Liver (tissue), 9 donors: ENCODE data around the gene CFAP99. TPM values are rescaled to one million over a fixed set of nuclear protein-coding genes. Genes with fewer than 3 reads are reported as not detected.

Experiments
- DNase-seq: peaks from one replicate; pipeline ENCODE4 v3.0.0-alpha.2; 2017; ENCODE audit warnings: low spot score
- H3K27ac ChIP-seq, 2 donors: one replicate each; pipeline ENCODE4 v1.7.0; 2013; ENCODE audit warnings: inconsistent platforms in 2 of 2, low read length in 2 of 2, control low read depth in 1 of 2, low read depth in 1 of 2, mild to moderate bottlenecking in 1 of 2
- H3K27me3 ChIP-seq, 4 donors: one replicate each; pipeline versions ENCODE4 v1.6.1 to v1.7.0; 2013; ENCODE audit warnings: low read length in 3 of 4, inconsistent platforms in 1 of 4, mild to moderate bottlenecking in 1 of 4, moderate library complexity in 1 of 4; ENCODE audit not compliant: control insufficient read depth in 4 of 4, insufficient read depth in 4 of 4
- H3K36me3 ChIP-seq, 4 donors: one replicate each; pipeline versions ENCODE4 v1.6.1 to v1.7.0; 2013; ENCODE audit warnings: low read length in 3 of 4, mild to moderate bottlenecking in 3 of 4, low read depth in 1 of 4, moderate library complexity in 1 of 4; ENCODE audit not compliant: control insufficient read depth in 4 of 4, insufficient read depth in 3 of 4
- H3K4me1 ChIP-seq, 4 donors: one replicate each; pipeline versions ENCODE4 v1.6.1 to v1.7.0; 2013; ENCODE audit warnings: low read length in 3 of 4, mild to moderate bottlenecking in 3 of 4, moderate library complexity in 1 of 4; ENCODE audit not compliant: control insufficient read depth in 4 of 4, insufficient read depth in 4 of 4
- H3K4me3 ChIP-seq, 3 donors: one replicate each; pipeline versions ENCODE4 v1.6.1 to v1.7.0; 2013; ENCODE audit warnings: low read length in 3 of 3, control low read depth in 1 of 3, low read depth in 1 of 3, mild to moderate bottlenecking in 1 of 3
- H3K9ac ChIP-seq, 2 donors: one replicate each; pipeline ENCODE4 v1.7.0; 2013; ENCODE audit warnings: low read length in 2 of 2, mild to moderate bottlenecking in 2 of 2, moderate library complexity in 2 of 2, control low read depth in 1 of 2, low read depth in 1 of 2
- H3K9me3 ChIP-seq, 4 donors: one replicate each; pipeline versions ENCODE4 v1.6.1 to v1.7.0; 2013; ENCODE audit warnings: low read length in 3 of 4; ENCODE audit not compliant: control insufficient read depth in 4 of 4
- EGR1 ChIP-seq, 2 donors: IDR thresholded peaks; 2 replicates each; pipeline ENCODE4 v1.6.1; 2016 to 2018; ENCODE audit warnings: antibody characterized with exemption in 2 of 2, low read depth in 2 of 2
- FOXA1 ChIP-seq: IDR thresholded peaks from 2 replicates; pipeline ENCODE4 v1.6.1; 2016; ENCODE audit warnings: antibody characterized with exemption
- FOXA2 ChIP-seq: IDR thresholded peaks from 2 replicates; pipeline ENCODE4 v1.6.1; 2016; ENCODE audit warnings: antibody characterized with exemption
- GABPA ChIP-seq, 2 donors: IDR thresholded peaks in 1 of 2; conservative IDR thresholded peaks in 1 of 2; 2 replicates each; pipeline ENCODE4 v1.6.1; 2016; ENCODE audit warnings: antibody characterized with exemption in 2 of 2, mild to moderate bottlenecking in 1 of 2, moderate library complexity in 1 of 2
- HNF4A ChIP-seq, 2 donors: conservative IDR thresholded peaks; 2 replicates each; pipeline ENCODE4 v1.6.1; 2016; ENCODE audit warnings: antibody characterized with exemption in 2 of 2, mild to moderate bottlenecking in 2 of 2
- HNF4G ChIP-seq: IDR thresholded peaks from 2 replicates; pipeline ENCODE4 v1.6.1; 2016; ENCODE audit warnings: antibody characterized with exemption
- JUND ChIP-seq, 2 donors: IDR thresholded peaks; 2 replicates each; pipeline ENCODE4 v1.6.1; 2016; ENCODE audit warnings: antibody characterized with exemption in 2 of 2
- NR2F2 ChIP-seq: IDR thresholded peaks from 2 replicates; pipeline ENCODE4 v1.6.1; 2016; ENCODE audit warnings: antibody characterized with exemption
- RAD21 ChIP-seq, 2 donors: IDR thresholded peaks; 2 replicates each; pipeline ENCODE4 v1.6.1; 2016; ENCODE audit warnings: antibody characterized with exemption in 2 of 2, mild to moderate bottlenecking in 2 of 2
- RXRA ChIP-seq, 2 donors: IDR thresholded peaks; 2 replicates each; pipeline ENCODE4 v1.6.1; 2017 to 2018; ENCODE audit warnings: antibody characterized with exemption in 2 of 2, mild to moderate bottlenecking in 1 of 2
- SP1 ChIP-seq: IDR thresholded peaks from 2 replicates; pipeline ENCODE4 v1.6.1; 2018; ENCODE audit warnings: antibody characterized with exemption, mild to moderate bottlenecking
- TAF1 ChIP-seq: conservative IDR thresholded peaks from 2 replicates; pipeline ENCODE4 v1.6.1; 2016; ENCODE audit warnings: antibody characterized with exemption, mild to moderate bottlenecking
- YY1 ChIP-seq: IDR thresholded peaks from 2 replicates; pipeline ENCODE4 v1.6.1; 2016; ENCODE audit warnings: antibody characterized with exemption, mild to moderate bottlenecking
- WGBS: extraction: QIAGEN DNeasy Blood & Tissue Kit; methylation state at CpG from one replicate; pipeline ENCODE4 v1.1.7; 2013; 5-methylcytosine and 5-hydroxymethylcytosine counted together
- polyA plus RNA-seq, 2 donors: library from polyadenylated mRNA; stranded (reverse) in 1 of 2; unstranded in 1 of 2; fragments of 200-250 nt in 1 of 2; fragments of >200 nt in 1 of 2; fragmentation: Nextera tagmentation in 1 of 2; extraction: Ambion mirVana in 1 of 2; gene quantifications; one replicate each; pipeline versions ENCODE4 v1.2.1 to v1.2.3, GENCODE V29; 2013 to 2015
- total RNA-seq, 2 donors: library from RNA; depleted of rRNA; stranded (reverse); fragments of >200 nt; gene quantifications; one replicate each; pipeline ENCODE4 v1.2.3, GENCODE V29; 2014
- TF ChIP-seq, protein P1 (sequence below): fragments of 150-350 bp; IDR thresholded peaks from 2 replicates; pipeline ENCODE4 v1.5.1; 2017; ENCODE audit warnings: improper control_type of control experiment, low read depth, low read length; ENCODE audit not compliant: missing input control
- TF ChIP-seq, protein P2 (sequence below): IDR thresholded peaks from 2 replicates; pipeline ENCODE4 v1.6.1; 2016; ENCODE audit warnings: antibody characterized with exemption
- TF ChIP-seq, protein P3 (sequence below): IDR thresholded peaks from 2 replicates; pipeline ENCODE4 v1.6.1; 2016; ENCODE audit warnings: antibody characterized with exemption, mild to moderate bottlenecking
- TF ChIP-seq, protein P4 (sequence below): IDR thresholded peaks from 2 replicates; pipeline ENCODE4 v1.6.1; 2016; ENCODE audit warnings: antibody characterized with exemption
- TF ChIP-seq, protein P5 (sequence below): IDR thresholded peaks from 2 replicates; pipeline ENCODE4 v1.6.1; 2016; ENCODE audit warnings: antibody characterized with exemption
- donor health status: healthy.
- donor health status: healthy.
- donor health status: healthy.
- donor health status: healthy.
- donor health status: healthy.

CFAP99 gene
- total and polyA plus RNA-seq, 4 donors = 0.33 to 0.36 TPM; not detected in 2

DNA sequence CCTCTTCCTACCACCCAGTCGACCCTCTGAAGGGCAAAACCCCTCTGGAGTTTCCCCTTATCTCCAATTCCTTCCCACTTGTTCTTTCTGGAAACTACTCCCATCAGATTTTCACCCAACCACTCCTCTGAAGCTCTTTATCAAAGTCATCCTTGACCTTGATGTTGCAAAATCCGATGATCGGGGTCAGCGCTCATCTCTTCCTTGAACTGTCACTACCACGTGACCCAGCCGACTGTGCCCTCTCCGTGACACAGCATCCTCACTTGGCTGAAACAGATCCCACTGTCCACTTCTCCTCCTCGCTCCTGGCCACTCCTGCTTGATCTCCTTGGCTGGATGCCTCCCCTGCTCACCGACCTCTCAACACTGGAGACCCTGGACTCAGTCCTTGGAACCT, 1.1 kb downstream of the CFAP99 start:
- H3K36me3 ChIP-seq = no peaks in the 10 kb centered on the region
- peaks cover 9 to 27% (median 22%) of the 10 kb centered on the region in 4 donors for H3K4me1 ChIP-seq
- TF ChIP-seq TAF1 (no peak), NR2F2 (no peak), YY1 (no peak), EGR1 (IDR thresholded peaks at IDR 0.05; ENCODE audit: low read depth in 2 of 2) (no peak), HNF4G (no peak), RAD21 (IDR thresholded peaks at IDR 0.05) (no peak), JUND (IDR thresholded peaks at IDR 0.05) (no peak), FOXA1 (no peak), FOXA2 (no peak), GABPA (IDR thresholded peaks at IDR 0.05 in 1 of 2, conservative IDR thresholded peaks at IDR 0.05 in 1 of 2) (no peak), SP1 (no peak), RXRA (IDR thresholded peaks at IDR 0.05) (no peak), HNF4A (conservative IDR thresholded peaks at IDR 0.05) (no peak)
- TF ChIP-seq, protein P1, sequence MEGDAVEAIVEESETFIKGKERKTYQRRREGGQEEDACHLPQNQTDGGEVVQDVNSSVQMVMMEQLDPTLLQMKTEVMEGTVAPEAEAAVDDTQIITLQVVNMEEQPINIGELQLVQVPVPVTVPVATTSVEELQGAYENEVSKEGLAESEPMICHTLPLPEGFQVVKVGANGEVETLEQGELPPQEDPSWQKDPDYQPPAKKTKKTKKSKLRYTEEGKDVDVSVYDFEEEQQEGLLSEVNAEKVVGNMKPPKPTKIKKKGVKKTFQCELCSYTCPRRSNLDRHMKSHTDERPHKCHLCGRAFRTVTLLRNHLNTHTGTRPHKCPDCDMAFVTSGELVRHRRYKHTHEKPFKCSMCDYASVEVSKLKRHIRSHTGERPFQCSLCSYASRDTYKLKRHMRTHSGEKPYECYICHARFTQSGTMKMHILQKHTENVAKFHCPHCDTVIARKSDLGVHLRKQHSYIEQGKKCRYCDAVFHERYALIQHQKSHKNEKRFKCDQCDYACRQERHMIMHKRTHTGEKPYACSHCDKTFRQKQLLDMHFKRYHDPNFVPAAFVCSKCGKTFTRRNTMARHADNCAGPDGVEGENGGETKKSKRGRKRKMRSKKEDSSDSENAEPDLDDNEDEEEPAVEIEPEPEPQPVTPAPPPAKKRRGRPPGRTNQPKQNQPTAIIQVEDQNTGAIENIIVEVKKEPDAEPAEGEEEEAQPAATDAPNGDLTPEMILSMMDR = no peak
- TF ChIP-seq, protein P2, sequence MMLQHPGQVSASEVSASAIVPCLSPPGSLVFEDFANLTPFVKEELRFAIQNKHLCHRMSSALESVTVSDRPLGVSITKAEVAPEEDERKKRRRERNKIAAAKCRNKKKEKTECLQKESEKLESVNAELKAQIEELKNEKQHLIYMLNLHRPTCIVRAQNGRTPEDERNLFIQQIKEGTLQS = no peak
- TF ChIP-seq, protein P3, sequence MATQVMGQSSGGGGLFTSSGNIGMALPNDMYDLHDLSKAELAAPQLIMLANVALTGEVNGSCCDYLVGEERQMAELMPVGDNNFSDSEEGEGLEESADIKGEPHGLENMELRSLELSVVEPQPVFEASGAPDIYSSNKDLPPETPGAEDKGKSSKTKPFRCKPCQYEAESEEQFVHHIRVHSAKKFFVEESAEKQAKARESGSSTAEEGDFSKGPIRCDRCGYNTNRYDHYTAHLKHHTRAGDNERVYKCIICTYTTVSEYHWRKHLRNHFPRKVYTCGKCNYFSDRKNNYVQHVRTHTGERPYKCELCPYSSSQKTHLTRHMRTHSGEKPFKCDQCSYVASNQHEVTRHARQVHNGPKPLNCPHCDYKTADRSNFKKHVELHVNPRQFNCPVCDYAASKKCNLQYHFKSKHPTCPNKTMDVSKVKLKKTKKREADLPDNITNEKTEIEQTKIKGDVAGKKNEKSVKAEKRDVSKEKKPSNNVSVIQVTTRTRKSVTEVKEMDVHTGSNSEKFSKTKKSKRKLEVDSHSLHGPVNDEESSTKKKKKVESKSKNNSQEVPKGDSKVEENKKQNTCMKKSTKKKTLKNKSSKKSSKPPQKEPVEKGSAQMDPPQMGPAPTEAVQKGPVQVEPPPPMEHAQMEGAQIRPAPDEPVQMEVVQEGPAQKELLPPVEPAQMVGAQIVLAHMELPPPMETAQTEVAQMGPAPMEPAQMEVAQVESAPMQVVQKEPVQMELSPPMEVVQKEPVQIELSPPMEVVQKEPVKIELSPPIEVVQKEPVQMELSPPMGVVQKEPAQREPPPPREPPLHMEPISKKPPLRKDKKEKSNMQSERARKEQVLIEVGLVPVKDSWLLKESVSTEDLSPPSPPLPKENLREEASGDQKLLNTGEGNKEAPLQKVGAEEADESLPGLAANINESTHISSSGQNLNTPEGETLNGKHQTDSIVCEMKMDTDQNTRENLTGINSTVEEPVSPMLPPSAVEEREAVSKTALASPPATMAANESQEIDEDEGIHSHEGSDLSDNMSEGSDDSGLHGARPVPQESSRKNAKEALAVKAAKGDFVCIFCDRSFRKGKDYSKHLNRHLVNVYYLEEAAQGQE = no peak
- TF ChIP-seq, protein P4, sequence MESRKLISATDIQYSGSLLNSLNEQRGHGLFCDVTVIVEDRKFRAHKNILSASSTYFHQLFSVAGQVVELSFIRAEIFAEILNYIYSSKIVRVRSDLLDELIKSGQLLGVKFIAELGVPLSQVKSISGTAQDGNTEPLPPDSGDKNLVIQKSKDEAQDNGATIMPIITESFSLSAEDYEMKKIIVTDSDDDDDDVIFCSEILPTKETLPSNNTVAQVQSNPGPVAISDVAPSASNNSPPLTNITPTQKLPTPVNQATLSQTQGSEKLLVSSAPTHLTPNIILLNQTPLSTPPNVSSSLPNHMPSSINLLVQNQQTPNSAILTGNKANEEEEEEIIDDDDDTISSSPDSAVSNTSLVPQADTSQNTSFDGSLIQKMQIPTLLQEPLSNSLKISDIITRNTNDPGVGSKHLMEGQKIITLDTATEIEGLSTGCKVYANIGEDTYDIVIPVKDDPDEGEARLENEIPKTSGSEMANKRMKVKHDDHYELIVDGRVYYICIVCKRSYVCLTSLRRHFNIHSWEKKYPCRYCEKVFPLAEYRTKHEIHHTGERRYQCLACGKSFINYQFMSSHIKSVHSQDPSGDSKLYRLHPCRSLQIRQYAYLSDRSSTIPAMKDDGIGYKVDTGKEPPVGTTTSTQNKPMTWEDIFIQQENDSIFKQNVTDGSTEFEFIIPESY = no peak
- TF ChIP-seq, protein P5, sequence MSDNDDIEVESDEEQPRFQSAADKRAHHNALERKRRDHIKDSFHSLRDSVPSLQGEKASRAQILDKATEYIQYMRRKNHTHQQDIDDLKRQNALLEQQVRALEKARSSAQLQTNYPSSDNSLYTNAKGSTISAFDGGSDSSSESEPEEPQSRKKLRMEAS = no peak
- H3K9me3 ChIP-seq = no peaks in the 10 kb centered on the region
- WGBS = 35% methylated on average over 9 of the region's 9 CpGs
- H3K4me3 ChIP-seq = no peak overlapping the region
- H3K27ac ChIP-seq = no peak overlapping the region
- DNase-seq = no peak
- H3K9ac ChIP-seq = no peak overlapping the region
- no peaks in the 10 kb centered on the region for H3K27me3 ChIP-seq
